ENCODE measurements around the gene HLA-DOA.

The HLA-DOA gene

DNA sequence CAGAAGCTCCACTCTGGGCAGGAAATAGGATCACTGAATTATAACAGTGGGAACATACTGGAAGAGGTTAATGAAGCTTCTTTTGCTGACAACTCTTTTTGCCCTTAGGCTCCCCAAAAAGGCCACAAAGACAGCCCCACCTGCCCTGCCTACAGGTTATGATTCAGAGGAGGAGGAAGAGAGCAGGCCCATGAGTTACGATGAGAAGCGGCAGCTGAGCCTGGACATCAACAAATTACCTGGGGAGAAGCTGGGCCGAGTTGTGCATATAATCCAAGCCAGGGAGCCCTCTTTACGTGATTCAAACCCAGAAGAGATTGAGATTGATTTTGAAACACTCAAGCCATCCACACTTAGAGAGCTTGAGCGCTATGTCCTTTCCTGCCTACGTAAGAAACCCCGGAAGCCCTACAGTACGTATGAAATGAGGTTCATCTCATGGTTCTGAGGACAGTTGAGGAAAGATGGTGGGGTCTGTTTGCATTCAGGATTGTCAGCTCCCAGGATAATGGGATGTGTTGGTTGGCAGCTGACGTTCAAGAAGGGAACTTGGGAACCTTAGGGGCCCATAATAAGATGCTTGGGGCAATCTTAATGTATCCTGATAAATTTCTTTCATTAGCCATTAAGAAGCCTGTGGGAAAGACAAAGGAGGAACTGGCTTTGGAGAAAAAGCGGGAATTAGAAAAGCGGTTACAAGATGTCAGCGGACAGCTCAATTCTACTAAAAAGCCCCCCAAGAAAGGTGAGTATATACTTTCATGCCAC lies 29.5 kb downstream of the HLA-DOA start:
- no peak for DNase-seq (ENCODE audit: low read depth in 1 of 2, low spot score in 1 of 2)

DNA sequence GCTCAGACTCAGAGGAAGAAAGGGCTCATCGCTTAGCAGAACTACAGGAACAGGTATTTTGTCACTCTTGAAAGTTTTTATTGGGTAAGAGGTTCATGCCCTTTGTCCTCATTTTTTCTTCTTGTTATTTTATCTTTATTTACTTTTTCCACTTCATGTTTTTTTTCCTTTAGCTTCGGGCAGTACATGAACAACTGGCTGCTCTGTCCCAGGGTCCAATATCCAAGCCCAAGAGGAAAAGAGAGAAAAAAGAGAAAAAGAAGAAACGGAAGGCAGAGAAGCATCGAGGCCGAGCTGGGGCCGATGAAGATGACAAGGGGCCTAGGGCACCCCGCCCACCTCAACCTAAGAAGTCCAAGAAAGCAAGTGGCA lies 31.5 kb downstream of the HLA-DOA start:
- no peak for DNase-seq (ENCODE audit: low read depth in 1 of 2, low spot score in 1 of 2)

- no peak for DNase-seq (ENCODE audit: low read depth in 1 of 2, low spot score in 1 of 2)
Observed at GRCh38 chr6:32977272-32977952, 32.0 kb downstream of the HLA-DOA start.

DNA sequence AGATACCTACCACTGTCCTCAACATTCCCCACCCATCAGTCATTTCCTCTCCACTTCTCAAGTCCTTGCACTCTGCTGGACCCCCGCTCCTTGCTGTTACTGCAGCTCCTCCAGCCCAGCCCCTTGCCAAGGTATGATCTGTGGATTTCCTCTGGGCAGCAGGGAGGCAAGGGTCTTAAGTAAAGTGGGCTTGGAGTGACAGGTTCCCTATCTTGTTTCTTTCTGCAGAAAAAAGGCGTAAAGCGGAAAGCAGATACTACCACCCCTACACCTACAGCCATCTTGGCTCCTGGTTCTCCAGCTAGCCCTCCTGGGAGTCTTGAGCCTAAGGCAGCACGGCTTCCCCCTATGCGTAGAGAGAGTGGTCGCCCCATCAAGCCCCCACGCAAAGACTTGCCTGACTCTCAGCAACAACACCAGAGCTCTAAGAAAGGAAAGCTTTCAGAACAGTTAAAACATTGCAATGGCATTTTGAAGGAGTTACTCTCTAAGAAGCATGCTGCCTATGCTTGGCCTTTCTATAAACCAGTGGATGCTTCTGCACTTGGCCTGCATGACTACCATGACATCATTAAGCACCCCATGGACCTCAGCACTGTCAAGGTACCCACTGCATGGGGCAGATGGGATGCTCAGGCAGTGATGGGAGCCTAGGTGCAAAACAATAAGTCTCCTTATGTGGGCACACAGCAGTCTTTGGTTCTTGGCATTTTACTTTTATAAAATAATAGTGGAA lies 32.9 kb downstream of the HLA-DOA start:
- DNase-seq (ENCODE audit: low read depth in 1 of 2, low spot score in 1 of 2): no peak

GRCh38 chr6:32975886-32976285 lies 33.5 kb downstream of the HLA-DOA start:
- no peak for DNase-seq (ENCODE audit: low read depth in 1 of 2, low spot score in 1 of 2)

GRCh38 chr6:32974541-32975308 lies 34.7 kb downstream of the HLA-DOA start:
- no peak for DNase-seq (ENCODE audit: low read depth in 1 of 2, low spot score in 1 of 2)

- no peak for DNase-seq (ENCODE audit: low read depth in 1 of 2, low spot score in 1 of 2)
Observed at GRCh38 chr6:32974016-32974333, 35.4 kb downstream of the HLA-DOA start.

DNA sequence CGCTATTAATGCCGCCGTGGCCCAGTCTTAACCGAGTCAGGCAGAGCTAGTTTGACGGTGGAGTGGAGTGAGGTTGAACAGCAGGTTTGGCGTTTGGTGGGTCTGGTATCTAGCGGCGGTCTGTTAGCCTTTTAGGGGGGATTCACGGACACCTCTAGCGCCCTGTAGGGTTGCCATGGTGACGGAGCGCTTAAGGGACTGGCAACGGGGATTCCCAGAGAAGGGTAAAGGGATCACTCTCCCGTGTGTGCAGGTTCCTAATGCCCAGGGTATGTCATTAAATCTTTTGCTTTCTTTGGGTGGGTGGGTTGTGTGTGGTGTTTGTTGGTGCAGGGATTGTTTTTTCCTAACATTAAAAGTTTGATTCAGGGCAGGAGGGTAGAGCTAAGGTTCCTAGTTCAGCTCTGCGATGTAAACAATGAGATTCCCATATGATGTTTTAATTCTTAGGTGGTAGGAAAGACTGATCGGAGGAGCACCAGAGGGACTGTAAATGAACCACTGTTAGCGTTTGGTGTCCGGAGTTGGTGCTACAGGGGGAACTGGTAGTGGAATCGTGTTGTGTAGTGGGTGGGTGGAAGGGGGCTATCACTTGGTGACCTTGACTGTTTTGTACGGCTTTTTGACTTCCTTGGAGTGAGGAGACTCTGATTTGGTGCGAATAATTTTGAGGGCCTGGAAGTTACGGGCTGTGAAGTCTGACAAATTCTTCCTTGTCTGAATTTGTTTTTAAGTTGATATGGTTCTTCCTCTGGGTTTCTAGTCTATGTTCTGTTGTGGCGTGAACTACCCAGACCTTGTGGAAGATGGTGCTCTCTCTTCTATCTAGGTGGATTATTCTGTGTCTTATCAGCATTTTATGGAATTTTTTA lies 36.0 kb downstream of the HLA-DOA start:
- peak in 1 of 2 donors; percentile 43 for DNase-seq (ENCODE audit: low read depth in 1 of 2, low spot score in 1 of 2)

DNA sequence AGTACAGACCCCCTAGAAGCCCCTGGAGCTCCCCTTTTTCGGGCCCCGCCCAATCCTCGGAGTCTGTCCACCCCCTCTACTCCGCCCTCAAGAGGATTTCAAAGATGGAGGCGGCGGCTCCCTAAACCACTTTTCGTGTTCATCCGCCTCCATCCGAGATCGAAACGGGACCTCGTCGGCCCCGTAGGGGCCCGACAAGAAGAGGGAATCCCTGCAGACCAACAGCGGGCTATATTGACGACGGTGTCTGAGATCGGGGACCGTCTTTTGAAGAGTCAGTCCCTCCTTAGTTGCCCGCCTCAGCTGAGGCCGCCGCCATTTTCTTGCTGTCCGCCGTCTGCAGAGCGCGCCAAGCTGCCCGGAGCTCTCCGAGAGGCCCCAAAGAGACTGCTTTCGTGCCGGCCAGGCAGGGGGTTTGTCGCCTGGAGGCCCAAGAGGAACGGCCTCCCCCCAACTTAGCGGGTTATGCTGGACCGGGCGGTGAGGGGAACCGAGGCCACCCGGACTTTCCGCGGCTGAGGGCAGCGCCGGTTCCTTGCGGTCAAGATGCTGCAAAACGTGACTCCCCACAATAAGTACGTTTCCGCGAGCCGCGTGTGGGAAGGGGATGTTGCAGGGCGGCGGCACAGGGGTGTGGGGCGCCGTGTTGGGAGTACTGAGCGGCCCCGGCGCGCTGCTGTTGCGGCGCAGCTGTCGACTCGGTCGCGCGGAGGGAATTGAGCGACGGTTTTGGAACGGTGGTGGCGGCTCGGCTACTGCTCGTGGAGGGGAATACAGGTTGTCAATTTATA lies 36.8 kb downstream of the HLA-DOA start:
- peak; percentile 26 to 42 for DNase-seq (ENCODE audit: low read depth in 1 of 2, low spot score in 1 of 2)

DNA sequence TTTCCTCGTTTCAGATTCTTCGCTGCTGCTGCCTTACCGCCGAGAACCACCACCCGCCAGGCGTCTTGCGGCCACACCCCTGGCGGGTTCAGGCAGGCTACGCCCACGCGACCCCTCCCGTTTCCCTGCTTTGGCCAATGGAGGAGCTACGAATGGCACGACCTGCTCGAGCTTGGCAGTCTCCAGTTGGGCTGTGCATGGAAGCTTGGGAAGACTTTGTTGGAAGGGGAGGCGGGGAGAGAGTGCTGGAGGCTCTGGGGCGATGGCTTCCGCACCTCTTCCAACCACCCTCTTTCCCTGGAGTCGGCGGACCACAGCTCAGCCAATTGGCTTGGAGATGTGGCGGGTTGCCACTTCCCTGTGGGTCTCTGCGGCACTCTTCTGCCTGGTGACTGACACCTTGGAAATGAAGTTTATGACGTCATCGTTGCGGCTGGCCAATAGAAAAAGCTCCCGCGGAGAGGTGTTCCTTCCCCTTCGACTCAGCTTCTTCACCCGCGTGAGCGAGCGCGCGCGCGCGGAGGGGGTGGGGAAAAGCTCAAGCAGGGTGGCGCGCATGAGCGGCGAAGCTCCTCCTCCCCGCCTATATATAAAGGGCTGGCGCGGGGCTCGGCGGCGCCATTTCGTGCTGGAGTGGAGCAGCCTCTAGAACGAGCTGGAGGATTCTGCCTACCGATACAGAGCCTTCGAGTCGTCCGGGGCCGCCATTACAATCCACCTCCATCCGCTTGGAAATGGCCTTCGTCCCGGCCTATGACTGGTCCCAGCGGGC lies 37.6 kb downstream of the HLA-DOA start:
- peak; percentile 99 to 100 for DNase-seq (ENCODE audit: low read depth in 1 of 2, low spot score in 1 of 2)

GRCh38 chr6:32971242-32971580 lies 38.2 kb downstream of the HLA-DOA start:
- DNase-seq (ENCODE audit: low read depth in 1 of 2, low spot score in 1 of 2): no peak

DNA sequence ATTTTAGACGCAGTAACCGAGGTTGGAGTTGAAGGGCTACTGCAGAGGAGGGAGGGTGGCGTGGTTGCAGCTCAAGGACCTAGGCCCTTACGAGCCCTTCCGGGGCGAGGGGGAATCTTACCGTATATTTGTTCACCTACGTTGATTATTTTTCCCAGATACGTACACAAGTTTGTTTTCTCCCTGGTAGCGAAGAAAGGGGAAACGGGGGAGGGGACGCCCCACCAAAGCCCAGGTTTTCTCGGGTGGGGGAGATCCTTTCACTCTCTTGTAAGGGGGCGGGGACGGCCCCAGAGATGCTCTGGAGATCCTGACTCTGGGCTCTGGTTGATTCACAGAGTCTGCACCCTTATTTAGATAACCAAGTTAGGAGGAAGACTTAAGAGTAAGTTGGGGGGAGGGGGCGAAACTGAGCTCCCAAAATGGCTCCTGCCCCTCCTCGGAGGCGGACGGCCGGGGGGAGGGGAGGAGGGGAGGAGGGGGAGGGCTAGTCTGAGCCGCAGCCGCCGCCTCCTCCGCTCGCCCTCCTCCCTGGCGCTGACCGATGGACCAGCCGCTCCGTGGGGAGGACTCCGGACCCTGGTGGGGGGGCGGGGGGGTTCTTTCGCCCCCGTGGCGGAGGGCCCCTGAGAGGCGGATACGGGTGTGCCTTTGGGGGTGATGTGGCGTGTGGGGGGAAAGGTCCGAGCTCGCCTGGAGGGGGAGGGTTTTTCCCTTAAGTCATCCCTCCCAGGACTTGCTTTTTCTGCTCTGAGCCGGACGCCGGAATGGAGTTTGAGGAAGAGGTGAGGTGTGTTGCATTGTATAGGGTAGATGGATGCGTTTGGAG lies 38.8 kb downstream of the HLA-DOA start:
- DNase-seq (ENCODE audit: low read depth in 1 of 2, low spot score in 1 of 2): peak; percentile 51 to 69

GRCh38 chr6:32969685-32970412 lies 39.5 kb downstream of the HLA-DOA start:
- DNase-seq (ENCODE audit: low read depth in 1 of 2, low spot score in 1 of 2): peak; percentile 44 to 58

DNA sequence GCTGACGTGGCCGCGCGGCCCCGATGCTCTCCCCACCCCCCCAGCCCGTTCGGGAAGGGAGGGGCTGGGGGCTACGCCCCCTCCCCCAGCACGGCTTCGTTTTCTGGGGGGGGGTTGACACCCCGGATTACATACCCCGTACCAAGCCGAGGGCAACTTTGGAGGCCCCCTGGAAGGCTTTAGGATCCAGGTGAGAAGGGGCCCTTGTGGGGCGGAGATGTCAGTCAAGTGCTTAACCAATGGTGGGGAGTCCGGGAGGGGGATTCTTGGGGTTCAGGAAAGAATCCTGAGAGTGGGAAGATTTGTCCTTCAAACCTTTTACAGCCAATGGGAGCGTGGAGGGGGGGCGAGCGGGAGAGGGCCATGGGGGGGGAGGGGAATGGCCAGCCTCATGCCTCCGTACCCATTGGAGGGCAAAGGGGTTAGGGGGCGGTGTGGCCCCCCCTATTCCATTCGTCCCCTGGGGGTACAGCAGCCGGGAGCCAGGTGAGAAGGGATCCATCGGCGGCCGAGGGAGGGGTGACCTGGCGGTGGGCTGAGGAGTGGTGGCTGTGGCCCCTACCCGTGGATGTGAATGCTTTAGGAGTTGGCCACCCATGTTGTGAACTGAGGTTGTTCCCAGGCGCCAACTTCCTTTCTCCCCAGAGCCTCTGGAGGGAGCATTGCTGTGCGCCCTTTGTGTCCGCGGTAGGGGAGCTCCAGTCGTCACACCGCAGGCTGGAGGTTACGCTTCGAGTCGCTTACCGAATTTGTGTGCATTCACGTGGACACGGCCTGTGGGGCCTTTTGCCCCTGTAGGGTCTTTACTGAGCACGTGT lies 40.3 kb downstream of the HLA-DOA start:
- DNase-seq (ENCODE audit: low read depth in 1 of 2, low spot score in 1 of 2): peak in 1 of 2 donors; percentile 68

GRCh38 chr6:32968093-32968866 lies 41.1 kb downstream of the HLA-DOA start, which contains the start of gene BRD2:
TSS of gene BRD2 (plus strand) at chr6:32968594. CDS start at chr6:32972899, 4,305 bp downstream.
- DNase-seq (ENCODE audit: low read depth in 1 of 2, low spot score in 1 of 2): peak; percentile 91 to 97

All from activated T-helper 1 cell treated with anti-CD3 and anti-CD28 coated beads, Interleukin-2, amount 50 U/mL, for 16 hours (primary cell).